HG03103 (cell line): ENCODE measurements around the gene VPS9D1.
"Not testable (repeated sequence)": the region's sequence is repeated elsewhere in the genome, so short reads cannot be mapped to it uniquely, and the experiment has no call there.

Experiments
- ATAC-seq: cut with Tn5 transposase; IDR thresholded peaks from one replicate; pipeline ENCODE4 v1.9.1; 2021; ENCODE audit warnings: low read depth; ENCODE audit not compliant: unreplicated experiment

The VPS9D1 gene

DNA sequence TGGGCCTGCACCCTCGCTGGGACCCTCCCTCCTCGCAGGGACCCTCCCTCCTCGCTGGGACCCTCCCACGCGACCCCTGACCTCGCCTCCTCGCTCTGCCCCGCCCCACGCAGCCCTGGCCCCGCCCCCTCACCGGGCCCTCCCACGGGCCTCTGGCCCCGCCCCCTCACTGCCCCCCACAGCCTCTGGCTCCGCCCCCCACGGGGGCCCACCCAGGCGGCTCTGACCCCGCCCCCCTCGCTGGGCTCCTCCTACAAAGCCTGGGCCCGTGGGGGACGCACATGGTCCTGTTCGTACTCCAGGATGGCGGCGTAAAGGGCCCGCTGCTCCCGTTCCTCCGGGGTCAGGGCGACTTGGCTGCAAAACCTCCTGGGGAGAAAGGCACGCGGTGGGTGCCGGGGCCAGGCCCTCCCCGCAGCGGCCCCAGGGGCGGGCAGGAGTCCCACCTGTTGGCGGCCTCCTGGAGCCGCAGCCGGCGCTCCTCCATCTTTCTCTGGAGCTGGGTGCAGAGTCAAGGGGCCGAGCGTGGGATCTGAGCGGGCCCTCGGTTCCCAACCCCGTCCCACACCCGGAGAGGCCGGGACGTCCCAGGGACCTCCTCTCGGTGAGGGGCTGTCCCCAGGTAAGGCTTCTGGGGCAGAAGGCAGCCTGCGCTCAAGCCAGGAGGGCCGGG, 9.0 kb downstream of the VPS9D1 start:
- no peak for ATAC-seq

DNA sequence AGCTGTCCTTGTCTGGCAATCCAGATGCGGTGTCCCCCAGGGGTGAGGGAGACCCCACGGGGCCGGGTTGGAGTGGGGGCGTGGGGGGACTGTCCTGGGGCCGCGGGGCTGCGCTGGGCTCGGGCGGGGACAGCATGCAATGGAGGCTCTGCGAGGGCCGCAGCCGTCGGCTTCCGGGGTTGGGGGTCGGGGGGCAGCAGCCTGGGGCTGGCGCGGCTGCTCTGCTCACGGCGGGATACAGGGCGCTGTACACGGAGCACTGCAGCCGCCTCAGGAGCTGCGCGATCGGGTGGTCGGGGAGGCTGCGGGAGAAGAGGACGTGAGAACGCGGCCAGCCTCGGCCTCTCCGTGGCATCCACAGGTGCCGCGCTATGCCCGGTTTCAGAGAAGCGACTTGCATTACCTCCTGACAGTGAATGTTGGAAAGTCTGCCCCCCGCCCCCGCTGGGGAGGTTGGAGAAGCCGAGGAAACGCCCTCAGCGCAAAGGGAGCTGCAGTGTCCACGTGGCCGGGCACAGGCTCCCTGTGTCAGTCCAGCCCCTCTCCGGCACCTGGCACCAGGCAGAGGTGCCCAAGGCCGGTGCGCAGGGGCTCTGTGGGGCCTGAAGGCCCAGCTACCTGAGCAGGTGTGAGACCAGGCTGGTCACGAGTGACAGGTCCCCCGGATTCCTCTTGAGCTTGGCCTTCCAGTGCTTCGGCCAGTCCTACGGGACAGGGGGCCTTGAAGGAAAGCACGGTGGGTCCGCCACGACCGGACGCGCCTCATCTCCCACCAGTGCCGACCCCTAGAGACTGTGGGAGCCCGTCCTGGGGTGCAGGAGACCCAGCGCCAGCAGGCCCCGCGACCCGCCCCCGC, 9.8 kb downstream of the VPS9D1 start:
- ATAC-seq: no peak

DNA sequence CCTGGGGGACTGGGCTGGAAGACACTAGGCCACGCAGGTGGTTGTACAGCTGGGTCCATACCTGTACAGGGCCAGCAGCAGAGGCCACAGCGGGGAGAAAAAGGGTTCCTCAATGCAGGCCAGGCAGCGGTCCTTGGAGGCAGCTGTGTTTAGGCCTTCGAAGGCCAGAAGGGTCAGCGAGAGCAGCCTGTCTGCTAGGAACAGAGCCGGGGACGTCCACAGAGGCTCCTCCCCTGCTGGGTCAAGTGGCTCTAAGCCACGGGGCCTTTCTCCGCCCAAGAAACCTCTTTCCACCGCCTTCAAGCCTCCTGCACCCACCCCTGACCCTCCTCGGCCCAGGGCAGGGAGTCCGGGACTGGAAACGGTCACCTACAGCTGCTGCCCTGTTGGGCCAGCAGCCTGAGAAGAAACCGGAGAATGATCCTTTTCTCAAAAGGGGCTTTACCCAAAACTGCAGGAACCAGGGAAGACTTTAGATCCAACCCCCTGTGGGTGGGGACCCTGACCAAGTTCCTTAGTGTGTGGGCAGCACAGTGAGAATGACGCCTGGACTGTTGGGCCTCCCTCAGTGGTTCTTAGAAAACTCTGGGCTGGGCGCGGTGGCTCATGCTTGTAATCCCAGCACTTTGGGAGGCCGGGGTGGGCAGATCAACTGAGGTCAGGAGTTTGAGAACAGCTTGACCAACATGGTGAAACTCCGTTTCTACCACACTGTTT, 10.8 kb downstream of the VPS9D1 start:
- no peak for ATAC-seq

DNA sequence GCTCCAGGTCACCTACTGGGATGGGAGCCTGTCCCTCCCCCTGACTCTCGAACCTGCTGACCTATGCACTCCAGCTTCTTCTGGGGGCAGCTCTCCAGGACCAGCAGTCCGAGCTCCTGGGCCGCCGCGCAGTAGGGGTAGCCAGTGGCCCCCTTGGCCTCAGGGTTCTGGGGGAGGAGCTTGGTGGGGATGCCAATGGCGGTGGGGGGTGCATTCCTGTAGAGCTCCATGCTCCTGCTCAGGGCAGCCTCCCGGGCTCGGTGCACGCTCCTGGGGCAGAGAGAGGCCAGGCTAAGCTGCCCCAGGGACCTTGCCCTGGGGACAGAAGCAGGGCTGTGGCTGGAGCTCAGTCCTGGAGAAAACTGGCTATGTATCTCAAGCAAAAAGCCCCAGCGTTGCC, 11.5 kb downstream of the VPS9D1 start:
- no peak for ATAC-seq

DNA sequence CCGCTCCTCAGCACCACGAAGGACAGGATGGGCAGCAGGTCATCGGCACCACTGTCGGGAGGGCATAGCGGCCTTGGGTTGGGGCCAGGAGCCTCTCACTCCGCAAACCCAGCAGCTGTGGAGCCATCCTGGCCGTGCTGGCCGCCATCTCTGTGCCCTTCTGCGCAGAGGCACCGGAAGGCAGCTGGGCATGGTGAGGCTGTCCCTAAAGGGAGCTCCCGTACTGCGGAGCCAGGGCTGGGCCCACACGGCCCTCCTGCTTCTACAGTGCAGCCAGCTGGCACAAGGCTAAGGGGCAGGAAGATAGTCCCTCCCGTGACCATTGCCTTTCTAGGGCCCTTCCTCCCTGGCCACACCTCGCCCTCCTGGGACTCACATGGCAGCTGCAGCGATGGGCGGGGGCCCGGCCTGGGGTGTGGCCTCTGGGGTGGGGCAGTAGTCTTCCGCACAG, 12.2 kb downstream of the VPS9D1 start:
- no peak for ATAC-seq

DNA sequence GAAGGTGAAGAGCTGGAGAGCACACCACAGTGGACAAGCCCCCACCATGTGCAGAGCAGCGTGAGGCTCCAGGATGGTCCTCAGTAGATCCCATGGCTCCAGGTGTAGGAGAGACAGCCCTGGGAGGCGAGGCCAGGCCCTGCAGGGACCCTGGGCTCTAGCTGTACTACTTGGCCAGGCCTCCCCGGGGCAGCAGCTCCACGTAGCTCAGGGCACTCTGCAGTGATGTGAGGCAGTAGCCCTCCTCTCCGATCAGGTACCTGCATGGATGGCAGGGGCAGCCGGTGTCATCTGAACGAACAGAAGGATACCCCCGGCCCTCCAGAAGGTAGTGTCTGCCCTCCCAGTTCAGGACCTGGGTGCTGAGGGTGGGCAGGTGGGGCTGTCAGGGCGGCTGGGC, 13.0 kb downstream of the VPS9D1 start:
- ATAC-seq: no peak

DNA sequence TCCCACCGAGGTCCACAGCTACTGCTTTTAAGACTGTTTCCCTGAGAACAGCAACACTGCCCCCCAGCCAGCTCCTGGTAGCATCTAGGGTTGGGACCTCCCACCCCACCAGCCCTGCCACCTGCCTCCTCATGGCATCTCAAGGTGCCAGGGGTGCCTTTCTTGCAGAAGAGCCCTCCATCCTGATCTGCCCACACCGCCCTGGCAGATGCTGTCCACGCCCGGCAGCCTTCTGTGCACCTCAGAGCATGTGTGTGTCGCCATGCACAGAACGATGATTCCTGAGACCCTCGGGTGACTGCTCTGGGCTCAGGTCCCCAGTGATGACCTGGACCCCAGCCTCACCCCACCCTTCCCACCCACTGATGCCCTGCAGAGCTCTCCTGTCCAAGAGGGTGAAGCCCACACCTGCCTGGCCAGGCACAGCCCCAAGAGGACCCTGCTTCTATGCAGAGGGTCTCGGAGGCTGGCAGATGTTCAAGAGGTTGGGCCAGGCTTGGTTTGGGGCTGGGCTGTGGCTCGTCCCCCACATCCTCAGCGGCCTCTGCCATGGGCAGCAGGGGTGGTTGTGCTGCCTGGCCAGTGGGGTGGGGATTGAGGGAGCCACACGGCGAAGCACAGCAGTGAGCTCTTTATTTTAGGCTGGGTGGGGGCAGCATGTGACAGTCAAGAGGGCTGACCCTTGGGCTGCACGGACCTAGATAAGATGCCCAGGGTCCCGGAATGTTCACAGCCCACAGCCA, 14.0 kb downstream of the VPS9D1 start:
- no peak for ATAC-seq

DNA sequence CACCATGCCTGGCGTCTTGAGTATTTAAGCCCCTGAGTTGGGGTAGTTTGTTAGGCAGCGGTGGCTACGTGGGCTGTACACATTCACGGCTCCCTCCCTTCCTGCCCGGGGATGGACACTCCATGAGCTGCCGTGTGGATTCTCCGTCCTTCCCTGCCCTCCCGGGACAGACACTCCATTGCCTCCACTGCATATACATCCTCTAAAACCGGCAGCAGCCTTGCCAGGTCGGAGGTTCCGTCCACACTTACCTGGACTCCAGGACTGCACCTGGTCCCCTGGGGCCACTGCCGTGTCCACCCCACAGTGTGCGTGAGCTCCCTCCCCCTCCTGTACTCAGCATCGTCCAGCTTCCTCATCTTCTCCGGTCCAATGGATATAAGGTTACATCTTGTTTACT, 15.7 kb downstream of the VPS9D1 start:
- ATAC-seq: no peak

DNA sequence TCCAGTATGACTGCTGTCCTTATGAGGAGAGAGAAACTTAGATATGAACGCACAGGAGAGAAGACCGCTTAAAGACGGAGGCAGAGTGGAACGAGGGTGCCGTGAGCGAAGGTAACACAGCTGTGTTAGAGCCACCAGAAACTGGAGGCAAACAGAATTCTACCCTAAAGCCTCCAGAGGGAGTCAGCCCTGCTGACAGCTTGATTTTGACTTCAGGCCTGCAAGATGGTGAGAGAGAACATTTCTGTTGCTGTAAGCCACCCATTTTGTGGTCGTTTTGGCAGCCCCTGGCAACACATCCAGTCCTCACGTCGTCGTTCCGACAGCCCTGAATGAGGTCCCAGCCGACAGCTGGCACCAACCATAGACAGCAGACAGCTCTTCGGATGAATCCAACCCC, 16.4 kb downstream of the VPS9D1 start:
- no peak for ATAC-seq

DNA sequence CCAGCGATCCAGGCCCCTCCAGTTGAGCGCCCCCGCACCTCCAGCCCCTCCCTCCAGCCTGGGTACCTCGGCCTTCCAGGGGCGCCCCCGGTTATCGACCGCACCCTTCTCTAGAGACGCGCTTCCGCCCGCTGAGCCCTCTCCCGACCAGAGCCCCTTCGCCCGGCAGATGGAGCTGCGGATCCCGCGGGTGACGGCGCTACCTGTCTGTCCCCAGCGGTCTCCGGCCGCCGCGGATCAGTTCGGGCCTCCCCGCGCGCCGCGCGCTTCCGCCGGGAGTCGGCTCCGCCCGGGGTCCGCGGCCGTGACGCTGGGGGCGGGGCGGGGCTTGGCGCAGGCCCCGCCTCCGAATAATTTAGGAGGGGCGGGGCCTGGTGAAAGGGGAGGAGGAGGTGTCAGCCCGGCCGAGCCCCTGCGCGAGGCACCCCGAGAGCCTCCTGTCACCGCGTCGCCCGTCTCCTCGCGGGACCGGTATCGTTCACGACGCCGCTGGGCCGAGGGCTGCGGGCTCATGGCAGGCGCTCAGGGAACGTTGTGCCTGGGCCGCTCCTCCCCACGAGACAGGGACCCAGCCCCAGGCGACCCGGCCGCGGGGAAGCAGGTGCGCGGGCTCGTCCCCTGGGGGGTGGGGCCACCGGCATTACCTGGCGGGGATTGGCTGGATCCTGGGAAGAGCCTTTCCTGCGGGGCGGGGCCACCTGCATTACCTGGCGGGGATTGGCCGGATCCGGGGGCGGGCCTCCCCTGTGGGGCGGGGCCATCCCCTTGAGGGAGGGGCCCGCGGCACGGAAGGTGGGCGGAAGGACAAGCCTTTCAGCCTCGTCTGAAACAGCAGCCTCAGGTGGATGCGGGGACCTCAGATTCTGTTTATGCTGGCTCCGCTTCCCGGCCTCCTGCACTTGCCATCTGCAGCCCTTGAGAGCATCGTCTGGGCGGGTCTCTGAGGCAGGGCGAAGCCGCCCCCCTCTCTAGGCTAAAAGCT, 19.0 kb downstream of the VPS9D1 start, which contains the start of gene SPATA2L:
Gene SPATA2L, minus strand, starts transcription at position 281 of the 982 bp plus-strand sequence. CDS start 473 bp downstream, outside the sequence.
- peak; percentile 56 for ATAC-seq

DNA sequence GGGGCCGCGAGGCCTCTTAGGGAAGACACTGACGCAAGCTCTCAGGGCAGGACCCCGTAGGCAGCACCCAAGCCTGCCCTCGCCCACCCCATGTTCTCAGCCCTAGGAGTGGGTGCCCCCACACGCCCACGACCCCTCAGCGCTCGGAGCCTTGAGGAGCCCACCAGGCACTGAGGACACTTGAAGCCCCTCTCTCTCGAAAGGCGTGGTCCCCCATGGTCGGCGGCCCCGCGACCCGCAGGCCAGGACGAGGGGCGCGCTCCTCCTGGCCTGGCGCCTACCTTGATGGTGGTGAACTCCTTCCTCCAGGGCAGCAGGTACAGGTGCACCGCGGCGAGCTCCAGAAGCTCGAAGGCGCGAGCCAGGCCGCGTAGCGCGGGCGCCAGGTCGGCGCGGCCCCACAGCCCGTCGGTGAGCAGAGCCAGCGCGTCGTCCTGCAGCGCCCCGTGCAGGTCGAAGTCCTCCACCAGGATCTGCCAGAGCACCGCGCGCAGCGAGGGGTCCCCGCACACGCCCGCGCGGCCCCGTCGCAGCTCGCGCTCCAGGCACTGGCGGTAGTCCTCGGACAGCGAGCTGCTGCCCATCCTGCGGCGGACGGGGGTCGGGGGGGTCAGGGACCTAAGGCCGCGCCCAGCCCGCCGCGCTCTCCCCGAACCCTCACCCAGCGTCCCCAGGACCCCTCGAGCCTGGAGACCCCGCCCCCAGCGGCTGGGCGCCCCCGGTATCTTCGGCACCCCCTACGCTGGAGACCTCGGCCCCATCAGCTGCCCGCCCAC, 19.9 kb downstream of the VPS9D1 start:
- no peak for ATAC-seq

DNA sequence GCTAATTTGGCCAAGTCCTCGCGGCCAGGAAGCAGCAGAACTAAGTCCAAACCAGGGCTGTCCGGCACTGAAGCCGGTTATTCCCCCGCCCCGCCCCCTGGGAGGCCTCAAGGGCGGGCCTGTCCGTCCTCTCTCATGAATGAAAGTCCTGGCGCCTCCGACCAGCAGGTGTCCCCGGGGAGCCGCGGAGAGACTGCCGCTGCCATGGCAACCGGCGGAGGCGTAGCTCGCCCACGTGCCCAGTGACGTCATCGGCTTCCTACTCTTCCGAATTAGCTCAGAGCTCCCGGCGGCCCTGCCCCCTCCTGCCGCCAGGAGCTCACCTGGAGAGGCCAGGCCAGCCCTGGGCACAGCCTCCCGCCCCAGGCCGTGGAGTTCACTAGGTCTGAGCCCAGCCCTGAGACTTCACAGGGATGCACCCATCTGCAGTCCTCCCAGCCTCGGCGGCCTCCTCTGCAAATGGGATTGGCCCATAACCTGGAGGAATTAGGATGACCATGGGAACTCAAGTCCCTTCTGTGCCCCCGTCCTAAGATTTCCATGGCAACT, 20.5 kb downstream of the VPS9D1 start:
- peak; percentile 30 for ATAC-seq

DNA sequence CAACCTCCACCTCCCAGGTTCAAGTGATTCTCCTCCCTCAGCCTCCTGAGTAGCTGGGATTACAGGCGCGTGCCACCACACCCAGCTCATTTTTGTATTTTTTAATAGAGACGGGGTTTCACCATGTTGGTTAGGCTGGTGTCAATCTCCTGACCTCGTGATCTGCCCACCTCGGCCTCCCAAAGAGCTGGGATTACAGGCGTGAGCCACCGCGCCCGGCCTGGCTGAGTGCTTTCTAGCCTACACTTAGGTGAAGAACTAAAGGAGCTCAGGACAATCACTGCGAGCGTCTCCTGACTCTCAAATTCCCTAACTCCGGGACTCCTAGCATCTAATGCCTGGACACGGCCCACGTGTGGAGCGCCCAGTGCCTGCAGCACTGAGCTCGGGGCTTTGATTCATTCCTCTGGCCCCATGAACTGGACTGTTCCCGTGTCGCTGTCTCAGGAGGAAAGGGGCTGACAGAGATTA, 21.0 kb downstream of the VPS9D1 start:
- ATAC-seq: not testable (repeated sequence)

DNA sequence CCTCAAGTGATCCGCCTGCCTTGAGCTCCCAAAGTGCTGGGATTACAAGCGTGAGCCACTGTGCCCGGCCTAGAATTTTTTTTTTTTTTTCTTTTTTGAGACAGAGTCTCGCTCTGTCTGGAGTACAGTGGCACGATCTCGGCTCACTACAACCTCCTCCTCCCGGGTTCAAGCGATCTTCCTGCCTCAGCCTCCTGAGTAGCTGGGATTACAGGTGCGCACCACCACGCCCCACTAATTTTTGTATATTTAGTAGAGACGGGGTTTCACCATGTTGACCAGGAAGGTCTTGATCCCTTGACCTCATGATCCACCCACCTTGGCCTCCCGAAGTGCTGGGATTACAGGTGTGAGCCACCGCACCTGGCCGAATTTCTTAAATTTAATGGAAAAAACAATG, 22.0 kb downstream of the VPS9D1 start:
- ATAC-seq: not testable (repeated sequence)

DNA sequence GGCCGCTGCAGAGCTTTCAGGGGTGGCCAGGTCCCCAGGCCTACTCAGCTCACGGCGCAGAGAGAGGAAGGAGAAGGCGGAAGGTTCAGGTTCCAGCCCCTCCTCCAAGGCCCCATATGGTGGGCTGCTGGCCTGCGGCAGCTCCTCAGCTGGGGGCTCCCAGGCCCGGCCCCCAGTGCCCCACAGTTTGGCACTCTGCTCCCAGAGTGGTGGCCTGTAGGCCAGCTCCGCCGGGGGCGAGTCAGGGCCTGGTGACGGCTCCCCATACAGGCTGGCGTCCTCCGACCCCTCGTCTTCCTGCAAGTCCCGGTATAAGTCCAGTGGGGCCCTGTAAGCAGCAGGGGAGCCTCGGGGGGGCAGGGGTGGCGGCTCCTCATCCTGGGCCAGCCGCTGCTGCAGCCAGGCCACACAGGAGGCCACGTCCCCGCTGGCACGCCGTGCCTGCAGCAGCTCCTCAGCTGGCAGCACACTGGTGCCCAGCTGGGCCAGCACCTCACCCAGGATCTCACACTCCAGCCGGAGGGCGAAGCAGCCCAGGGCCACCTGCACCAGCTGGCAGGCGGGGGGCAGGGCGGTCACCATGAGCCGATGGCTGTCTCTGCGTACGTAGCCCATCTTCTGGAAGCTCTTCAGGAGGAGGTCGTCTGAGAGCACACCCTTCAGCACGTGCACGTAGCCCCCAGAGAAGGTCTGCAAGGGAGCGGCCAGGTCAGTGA, 22.9 kb downstream of the VPS9D1 start:
- no peak for ATAC-seq

DNA sequence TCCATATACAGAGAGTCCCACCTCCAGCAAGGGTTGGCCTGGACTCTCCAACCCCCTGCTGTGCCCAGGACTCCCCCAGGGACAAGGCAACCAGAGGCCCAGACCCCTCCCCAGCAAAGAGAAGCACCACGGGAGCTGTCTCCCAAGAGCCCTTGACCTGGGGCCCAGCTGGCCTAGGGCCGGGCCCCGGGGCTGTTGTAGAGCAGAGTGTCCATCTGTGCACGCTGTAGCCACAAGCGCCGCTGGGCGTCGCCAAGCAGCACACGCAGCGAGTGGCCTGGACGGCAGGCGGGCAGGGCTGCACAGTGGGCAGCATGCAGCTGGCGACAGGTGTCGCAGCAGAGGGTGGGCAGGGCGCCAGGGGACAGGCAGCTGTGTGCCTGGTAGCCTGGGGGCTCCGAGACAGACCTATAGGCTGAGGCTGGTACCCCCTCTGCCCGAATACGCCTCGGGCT, 23.5 kb downstream of the VPS9D1 start:
- no peak for ATAC-seq

DNA sequence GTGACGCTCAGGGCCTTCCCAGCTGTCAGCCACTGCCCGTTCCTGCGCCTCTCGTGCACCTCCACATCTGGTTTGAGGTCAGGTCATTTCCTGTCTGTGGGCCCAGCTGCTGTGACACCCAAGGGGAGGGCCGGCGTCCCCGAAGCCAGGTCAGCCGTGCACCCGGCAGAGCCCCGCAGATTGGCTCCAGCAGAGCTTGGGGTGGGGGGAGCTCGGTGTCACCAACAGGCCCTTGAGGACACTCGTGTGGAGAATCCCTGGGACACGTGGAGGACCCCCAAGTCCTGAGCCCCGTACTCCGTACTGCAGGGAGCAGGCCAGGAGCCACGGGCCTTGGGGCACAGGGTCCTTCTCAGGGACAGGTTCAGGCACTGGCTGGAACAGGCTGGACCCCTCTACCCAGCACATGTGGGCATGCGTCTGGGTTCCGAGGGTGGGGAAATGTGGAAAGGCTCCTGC, 24.0 kb downstream of the VPS9D1 start:
- no peak for ATAC-seq
